CD4-positive, alpha-beta memory T cell (primary cell): Measurements from ENCODE around the gene PTPDC1. TPM values are rescaled to one million over a fixed set of nuclear protein-coding genes. Genes with fewer than 3 reads are reported as not detected.
A peak's percentile ranks its signal among the peaks of the same experiment; 100 is the strongest.
"Not testable (repeated sequence)": the region's sequence is repeated elsewhere in the genome, so short reads cannot be mapped to it uniquely, and the experiment has no call there.

Source experiments
- CTCF ChIA-PET: fragments of 350-600 bp; sonication (Branson Sonifier 250); formaldehyde crosslinking; loops from one replicate; lab custom pipeline; 2021; ENCODE audit warnings: inconsistent platforms; ENCODE audit not compliant: partially characterized antibody; lab: Charles Lee
- POLR2A ChIA-PET: fragments of 350-600 bp; sonication (Branson Sonifier 250); formaldehyde crosslinking; loops from one replicate; lab custom pipeline; 2021; ENCODE audit not compliant: partially characterized antibody; lab: Charles Lee
- DNase-seq, 5 donors: peaks; one replicate each; pipeline versions ENCODE4 v3.0.0 to v3.0.0-alpha.2; 2020 to 2022; ENCODE audit warnings: mixed read lengths in 1 of 5
- H3K27ac ChIP-seq: one replicate; pipeline ENCODE4 v1.7.0; 2013; ENCODE audit warnings: low read depth, low read length
- H3K27me3 ChIP-seq: 2 replicates; pipeline ENCODE4 v1.7.0; 2013; ENCODE audit warnings: mild to moderate bottlenecking, low read length, moderate library complexity; ENCODE audit not compliant: insufficient read depth
- H3K36me3 ChIP-seq: 2 replicates; pipeline ENCODE4 v1.7.0; 2013; ENCODE audit warnings: mild to moderate bottlenecking, low read length, moderate library complexity; ENCODE audit not compliant: insufficient read depth
- H3K4me1 ChIP-seq: 2 replicates; pipeline ENCODE4 v1.7.0; 2013; ENCODE audit warnings: mild to moderate bottlenecking, low read length, moderate library complexity; ENCODE audit not compliant: insufficient read depth
- H3K4me3 ChIP-seq, 2 donors: one replicate each; pipeline ENCODE4 v1.7.0; 2013; ENCODE audit warnings: low read length in 2 of 2, mild to moderate bottlenecking in 1 of 2
- H3K9me3 ChIP-seq, 2 donors: one replicate each; pipeline ENCODE4 v1.7.0; 2013; ENCODE audit warnings: low read length in 2 of 2, control low read depth in 1 of 2; ENCODE audit not compliant: control insufficient read depth in 1 of 2
- H3K27ac Mint-ChIP-seq, 7 donors: one replicate each; pipeline ENCODE4 v1.8.0; 2020 to 2021; ENCODE audit warnings: mixed read lengths in 7 of 7, mild to moderate bottlenecking in 6 of 7, inconsistent platforms in 3 of 7, moderate library complexity in 3 of 7
- H3K27me3 Mint-ChIP-seq, 2 donors: one replicate each; pipeline ENCODE4 v1.8.0; 2020 to 2021; ENCODE audit warnings: mixed read lengths in 2 of 2
- H3K36me3 Mint-ChIP-seq, 2 donors: one replicate each; pipeline ENCODE4 v1.8.0; 2020 to 2021; ENCODE audit warnings: mixed read lengths in 2 of 2, inconsistent platforms in 1 of 2, mild to moderate bottlenecking in 1 of 2
- H3K4me1 Mint-ChIP-seq, 4 donors: one replicate each; pipeline ENCODE4 v1.8.0; 2020 to 2021; ENCODE audit warnings: mixed read lengths in 4 of 4, mild to moderate bottlenecking in 1 of 4
- H3K4me3 Mint-ChIP-seq, 8 donors: one replicate each; pipeline ENCODE4 v1.8.0; 2020 to 2021; ENCODE audit warnings: mixed read lengths in 8 of 8, mild to moderate bottlenecking in 7 of 8, moderate library complexity in 6 of 8, inconsistent platforms in 3 of 8
- H3K9me3 Mint-ChIP-seq, 8 donors: one replicate each; pipeline ENCODE4 v1.8.0; 2020 to 2021; ENCODE audit warnings: mixed read lengths in 8 of 8, mild to moderate bottlenecking in 5 of 8, inconsistent platforms in 3 of 8, moderate library complexity in 1 of 8
- intact Hi-C: fragments of 100-400 bp; cut with micrococcal nuclease; formaldehyde crosslinking; loops from one replicate; pipeline ENCODE4 v1.15.1; 2023
- polyA plus RNA-seq, 2 donors: library from polyadenylated mRNA; unstranded; fragments of 300-500 nt; fragmentation: Illumina TruSeq; gene quantifications; one replicate each; pipeline ENCODE4 v1.2.3, GENCODE V29; 2021
- total RNA-seq, 2 experiments: library from RNA; stranded (reverse); gene quantifications; one replicate each; pipeline ENCODE4 v1.2.3, GENCODE V29; 2021

Gene PTPDC1
- total and polyA plus RNA-seq, 4 experiments from 2014 or later, result 1.7 to 5.5 (median 3.6) TPM

- Mint-ChIP-seq H3K27ac (no peak overlapping the region), H3K4me1 (peaks cover 0 to 1% (median 0%) of the 10 kb centered on the region in 4 donors), H3K9me3 (peaks cover 0 to 5% (median under 1%) of the 10 kb centered on the region in 8 donors), H3K4me3 (no peak overlapping the region), H3K36me3 (peaks cover 4 to 6% of the 10 kb centered on the region in 2 donors), H3K27me3 (no peaks in the 10 kb centered on the region)
- ChIA-PET CTCF (no interaction called here), POLR2A (no interaction called here)
- H3K9me3 ChIP-seq, result no peaks in the 10 kb centered on the region
- no peak overlapping the region for H3K27ac ChIP-seq
- DNase-seq, result no peak
- no peaks in the 10 kb centered on the region for H3K27me3 ChIP-seq
- H3K4me3 ChIP-seq, result no peak overlapping the region
- intact Hi-C loops, result no loop called here
- H3K36me3 ChIP-seq, result no peaks in the 10 kb centered on the region
- H3K4me1 ChIP-seq, result no peaks in the 10 kb centered on the region
Measured at GRCh38 chr9:94110821-94111252, 26.6 kb downstream of the PTPDC1 start.

DNA sequence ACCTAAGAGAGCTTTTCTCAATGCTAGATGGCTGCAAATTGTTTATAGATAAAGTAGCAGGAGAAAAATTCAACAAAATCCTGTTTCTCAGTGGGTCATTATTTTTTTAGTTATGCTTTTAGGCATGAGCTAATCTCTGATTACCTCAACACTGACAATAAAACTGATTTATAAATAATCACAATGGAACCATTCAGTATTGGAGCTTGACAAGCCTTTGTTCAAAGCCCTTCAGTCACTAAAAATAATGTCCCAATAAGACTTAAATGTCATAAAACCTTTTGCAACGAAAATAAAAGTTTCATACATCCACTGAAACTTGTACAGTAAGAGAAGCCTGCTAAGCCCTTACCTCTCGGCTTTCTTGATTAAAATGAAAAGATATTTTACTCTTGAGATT, 27.2 kb downstream of the PTPDC1 start:
- no peak overlapping the region for H3K4me3 ChIP-seq
- H3K9me3 ChIP-seq, result no peaks in the 10 kb centered on the region
- H3K4me1 ChIP-seq, result no peaks in the 10 kb centered on the region
- H3K36me3 ChIP-seq, result no peaks in the 10 kb centered on the region
- Mint-ChIP-seq H3K4me1 (peaks cover 0 to 1% (median 0%) of the 10 kb centered on the region in 4 donors), H3K4me3 (no peak overlapping the region), H3K9me3 (peaks cover 0 to 5% (median under 1%) of the 10 kb centered on the region in 8 donors), H3K27ac (no peak overlapping the region), H3K27me3 (no peaks in the 10 kb centered on the region), H3K36me3 (peaks cover 4 to 6% of the 10 kb centered on the region in 2 donors)
- no peak for DNase-seq
- no peaks in the 10 kb centered on the region for H3K27me3 ChIP-seq
- intact Hi-C loops, result no loop called here
- POLR2A ChIA-PET, result no interaction called here
- CTCF ChIA-PET, result no interaction called here
- no peak overlapping the region for H3K27ac ChIP-seq

DNA sequence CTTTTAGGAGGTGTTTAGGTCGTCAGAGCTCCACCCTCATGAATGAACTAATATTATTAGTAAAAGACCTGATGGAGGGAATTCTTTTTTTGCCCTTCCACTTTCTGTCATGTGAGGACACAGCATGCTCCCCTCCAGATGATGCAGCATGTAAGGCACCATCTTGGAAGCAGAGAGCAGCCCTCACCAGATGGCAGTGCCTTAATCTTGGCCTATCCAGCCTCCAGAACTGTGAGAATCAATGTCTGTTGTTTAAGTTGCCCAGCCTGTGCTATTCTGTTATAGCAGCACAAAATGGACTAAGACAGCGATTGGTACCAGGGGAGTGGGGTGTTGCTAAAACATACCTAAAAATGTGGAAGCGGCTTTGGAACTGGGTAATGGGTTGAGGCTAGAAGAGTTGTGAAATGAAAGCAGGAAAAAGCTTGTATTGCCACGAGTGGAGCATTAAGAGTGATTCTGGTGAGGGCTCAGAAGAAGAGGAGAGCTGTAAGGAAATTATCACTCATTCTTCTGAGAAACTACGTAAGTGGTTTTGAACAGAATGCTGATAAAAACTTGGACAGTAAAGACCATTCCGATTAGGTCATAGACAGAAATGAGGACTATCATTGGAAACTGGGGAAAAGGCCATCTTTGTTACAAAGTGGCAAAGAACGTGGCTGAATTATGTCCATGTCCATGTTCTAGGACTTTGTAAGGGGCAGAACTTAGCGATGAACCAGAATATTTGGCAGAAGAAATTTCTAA, 28.6 kb downstream of the PTPDC1 start:
- Mint-ChIP-seq H3K27ac (no peak overlapping the region), H3K36me3 (peaks cover 4 to 6% of the 10 kb centered on the region in 2 donors), H3K27me3 (no peaks in the 10 kb centered on the region), H3K9me3 (peaks cover 0 to 5% (median under 1%) of the 10 kb centered on the region in 8 donors), H3K4me3 (no peak overlapping the region), H3K4me1 (peaks cover 0 to 1% (median 0%) of the 10 kb centered on the region in 4 donors)
- intact Hi-C loops, result no loop called here
- Histone ChIP-seq H3K9me3 (no peaks in the 10 kb centered on the region), H3K36me3 (no peaks in the 10 kb centered on the region), H3K27ac (no peak overlapping the region), H3K4me1 (no peaks in the 10 kb centered on the region), H3K4me3 (no peak overlapping the region), H3K27me3 (no peaks in the 10 kb centered on the region)
- ChIA-PET CTCF (no interaction called here), POLR2A (no interaction called here)
- DNase-seq, result no peak

DNA sequence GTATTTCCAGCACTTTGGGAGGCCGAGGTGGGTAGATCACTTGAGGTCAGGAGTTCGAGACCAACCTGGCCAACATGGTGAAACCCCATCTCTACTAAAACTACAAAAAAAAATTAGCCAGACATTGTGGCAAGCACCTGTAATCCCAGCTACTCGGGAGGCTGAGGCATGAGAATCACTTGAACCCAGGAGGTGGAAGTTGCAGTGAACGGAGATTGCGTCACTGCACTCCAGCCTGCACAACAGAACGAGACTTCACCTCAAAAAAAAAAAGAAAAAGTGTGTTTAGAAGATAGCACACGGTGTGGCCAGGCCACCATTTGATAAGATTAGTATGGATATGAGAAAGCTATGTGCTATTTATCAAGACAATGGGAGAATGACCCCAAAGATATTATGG, 35.8 kb downstream of the PTPDC1 start:
- H3K4me3 Mint-ChIP-seq, H3K9me3 ChIP-seq, H3K27me3 ChIP-seq, DNase-seq, H3K27ac ChIP-seq, H3K27ac Mint-ChIP-seq, H3K4me1 ChIP-seq, H3K36me3 ChIP-seq, H3K27me3 Mint-ChIP-seq, H3K4me3 ChIP-seq, intact Hi-C loops, CTCF ChIA-PET, POLR2A ChIA-PET, H3K4me1 Mint-ChIP-seq, H3K9me3 Mint-ChIP-seq: not testable (repeated sequence)
- H3K36me3 Mint-ChIP-seq, result peaks cover 3 to 12% of the 10 kb centered on the region in 2 donors

DNA sequence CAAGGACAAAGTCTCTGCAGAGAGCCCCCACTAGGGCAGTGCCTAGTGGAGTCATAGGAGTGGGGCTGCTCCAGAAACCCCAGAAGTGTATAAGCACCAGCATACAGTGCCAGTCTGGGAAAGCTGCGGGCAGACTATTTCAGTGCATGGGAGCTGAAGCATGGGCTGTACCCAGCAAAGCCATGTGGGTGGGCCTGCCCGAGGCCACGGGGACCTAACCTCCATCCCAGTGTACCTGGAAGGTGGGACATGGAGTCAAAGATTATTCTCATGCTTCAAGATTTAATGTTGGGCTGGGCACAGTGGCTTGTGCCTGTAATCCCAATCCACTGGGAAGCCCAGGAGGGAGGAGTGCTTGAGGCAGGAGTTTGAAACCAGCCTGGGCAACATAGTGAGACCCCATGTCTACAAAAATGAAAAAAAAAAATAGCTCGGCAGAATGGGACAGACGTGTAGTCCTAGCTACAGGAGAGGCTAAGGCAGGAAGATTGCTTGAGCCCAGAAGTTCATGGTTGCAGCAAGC, 36.7 kb downstream of the PTPDC1 start:
- Histone ChIP-seq H3K4me3 (no peak overlapping the region), H3K4me1 (no peaks in the 10 kb centered on the region), H3K27ac (no peak overlapping the region), H3K36me3 (no peaks in the 10 kb centered on the region), H3K27me3 (no peaks in the 10 kb centered on the region), H3K9me3 (no peaks in the 10 kb centered on the region)
- no peaks in the 10 kb centered on the region for H3K4me1 Mint-ChIP-seq
- ChIA-PET CTCF (no interaction called here), POLR2A (no interaction called here)
- DNase-seq, result no peak
- no peak overlapping the region for H3K4me3 Mint-ChIP-seq
- H3K9me3 Mint-ChIP-seq, result peaks cover 0 to 11% (median 6%) of the 10 kb centered on the region in 8 donors
- peaks cover 3 to 12% of the 10 kb centered on the region in 2 donors for H3K36me3 Mint-ChIP-seq
- no peaks in the 10 kb centered on the region for H3K27me3 Mint-ChIP-seq
- H3K27ac Mint-ChIP-seq, result no peak overlapping the region
- intact Hi-C loops, result no loop called here

GRCh38 chr9:94126844-94127243, 42.6 kb downstream of the PTPDC1 start:
- no peak for DNase-seq
- H3K36me3 Mint-ChIP-seq, result peaks cover 12 to 19% of the 10 kb centered on the region in 2 donors
- H3K27ac Mint-ChIP-seq, result no peak overlapping the region
- Histone ChIP-seq H3K4me3 (no peak overlapping the region), H3K9me3 (peaks cover 0 to 10% of the 10 kb centered on the region in 2 donors), H3K4me1 (no peaks in the 10 kb centered on the region), H3K27ac (no peak overlapping the region), H3K27me3 (no peaks in the 10 kb centered on the region), H3K36me3 (no peaks in the 10 kb centered on the region)
- peaks cover 5 to 54% (median 42%) of the 10 kb centered on the region in 8 donors for H3K9me3 Mint-ChIP-seq
- POLR2A ChIA-PET, result no interaction called here
- no peaks in the 10 kb centered on the region for H3K4me1 Mint-ChIP-seq
- no peak overlapping the region for H3K4me3 Mint-ChIP-seq
- peaks cover 1 to 4% of the 10 kb centered on the region in 2 donors for H3K27me3 Mint-ChIP-seq
- intact Hi-C loops, result no loop called here
- CTCF ChIA-PET, result no interaction called here

GRCh38 chr9:94127806-94128205, 43.5 kb downstream of the PTPDC1 start:
- peaks cover 12 to 19% of the 10 kb centered on the region in 2 donors for H3K36me3 Mint-ChIP-seq
- no peak for DNase-seq
- H3K27me3 ChIP-seq, result no peaks in the 10 kb centered on the region
- no peak overlapping the region for H3K27ac Mint-ChIP-seq
- POLR2A ChIA-PET, result interaction anchor here (1.5 kb wide), 1 partner anchor 19 kb away, joined by 3 read pairs; no protein-coding TSS in a partner anchor
- peaks cover 5 to 54% (median 42%) of the 10 kb centered on the region in 8 donors for H3K9me3 Mint-ChIP-seq
- peak overlapping the region in 2 of 8 donors; percentile 20 to 58 for H3K4me3 Mint-ChIP-seq
- H3K36me3 ChIP-seq, result no peaks in the 10 kb centered on the region
- intact Hi-C loops, result no loop called here
- H3K4me1 ChIP-seq, result no peaks in the 10 kb centered on the region
- H3K27me3 Mint-ChIP-seq, result peaks cover 1 to 7% of the 10 kb centered on the region in 2 donors
- no peaks in the 10 kb centered on the region for H3K4me1 Mint-ChIP-seq
- no peak overlapping the region for H3K4me3 ChIP-seq
- CTCF ChIA-PET, result no interaction called here
- no peak overlapping the region for H3K27ac ChIP-seq
- peaks cover 0 to 10% of the 10 kb centered on the region in 2 donors for H3K9me3 ChIP-seq
